Right atrium auricular region (tissue), 2 donors: Measurements from ENCODE around the gene CIB2. TPM values are rescaled to one million over a fixed set of nuclear protein-coding genes. Genes with fewer than 3 reads are reported as not detected.
A peak's percentile ranks its signal among the peaks of the same experiment; 100 is the strongest.

Experiments
- DNase-seq: peaks from one replicate; pipeline ENCODE4 v3.0.0-alpha.2; 2019; ENCODE audit warnings: low spot score
- H3K27ac ChIP-seq, 2 donors: fragments of 200-600 bp; sonication (generic); 1 replicate in 1 of 2; 2 replicates in 1 of 2; pipeline ENCODE4 v1.5.1; 2016 to 2019
- H3K27me3 ChIP-seq, 2 donors: fragments of 200-600 bp; sonication (generic); one replicate each; pipeline versions ENCODE4 v1.5.1 to v1.6.0; 2017 to 2019
- H3K36me3 ChIP-seq: fragments of 200-600 bp; sonication (generic); one replicate; pipeline ENCODE4 v1.5.1; 2016
- H3K4me1 ChIP-seq, 2 donors: fragments of 200-600 bp; sonication (generic); one replicate each; pipeline versions ENCODE4 v1.5.1 to v1.6.0; 2017 to 2019
- H3K4me3 ChIP-seq, 2 donors: fragments of 200-600 bp; sonication (generic); 1 replicate in 1 of 2; 2 replicates in 1 of 2; pipeline ENCODE4 v1.5.1; 2017 to 2019; ENCODE audit warnings: mild to moderate bottlenecking in 1 of 2, moderate library complexity in 1 of 2
- H3K9me3 ChIP-seq, 2 donors: fragments of 200-600 bp; sonication (generic); one replicate each; pipeline ENCODE4 v1.5.1; 2019
- total RNA-seq, 2 donors: library from RNA; depleted of rRNA; stranded (reverse); fragments of >200 nt; gene quantifications; one replicate each; pipeline ENCODE4 v1.1.0, GENCODE V29; 2016
- TF ChIP-seq, protein P1 (sequence below), 2 donors: fragments of 200-600 bp; sonication (generic); IDR thresholded peaks; one replicate each; pipeline ENCODE4 v1.5.1; 2019; ENCODE audit warnings: antibody characterized with exemption in 2 of 2

The CIB2 gene
- total RNA-seq, 2 donors from 2014 or later: 37.2 to 38.6 TPM

DNA sequence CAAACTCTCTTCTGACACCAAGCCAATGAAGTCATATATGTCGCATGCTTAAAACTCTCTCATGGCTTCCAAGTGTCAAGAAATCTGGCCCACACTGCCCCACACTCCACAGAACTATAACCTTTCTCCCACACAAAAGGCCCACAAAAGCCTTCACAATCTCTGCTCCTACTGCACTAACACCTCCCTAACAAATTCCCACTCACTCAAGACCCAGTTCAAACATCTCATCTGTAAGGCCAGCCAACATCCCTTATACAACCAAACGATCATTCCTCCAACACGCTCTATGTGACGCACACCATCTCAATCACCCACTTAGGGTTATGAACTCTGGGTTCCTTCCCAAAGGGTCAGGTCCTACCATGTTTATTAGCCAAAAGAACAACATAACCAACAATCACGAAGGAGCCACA is 67.3 kb downstream of the CIB2 start:
- TF ChIP-seq, protein P1, sequence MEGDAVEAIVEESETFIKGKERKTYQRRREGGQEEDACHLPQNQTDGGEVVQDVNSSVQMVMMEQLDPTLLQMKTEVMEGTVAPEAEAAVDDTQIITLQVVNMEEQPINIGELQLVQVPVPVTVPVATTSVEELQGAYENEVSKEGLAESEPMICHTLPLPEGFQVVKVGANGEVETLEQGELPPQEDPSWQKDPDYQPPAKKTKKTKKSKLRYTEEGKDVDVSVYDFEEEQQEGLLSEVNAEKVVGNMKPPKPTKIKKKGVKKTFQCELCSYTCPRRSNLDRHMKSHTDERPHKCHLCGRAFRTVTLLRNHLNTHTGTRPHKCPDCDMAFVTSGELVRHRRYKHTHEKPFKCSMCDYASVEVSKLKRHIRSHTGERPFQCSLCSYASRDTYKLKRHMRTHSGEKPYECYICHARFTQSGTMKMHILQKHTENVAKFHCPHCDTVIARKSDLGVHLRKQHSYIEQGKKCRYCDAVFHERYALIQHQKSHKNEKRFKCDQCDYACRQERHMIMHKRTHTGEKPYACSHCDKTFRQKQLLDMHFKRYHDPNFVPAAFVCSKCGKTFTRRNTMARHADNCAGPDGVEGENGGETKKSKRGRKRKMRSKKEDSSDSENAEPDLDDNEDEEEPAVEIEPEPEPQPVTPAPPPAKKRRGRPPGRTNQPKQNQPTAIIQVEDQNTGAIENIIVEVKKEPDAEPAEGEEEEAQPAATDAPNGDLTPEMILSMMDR (IDR thresholded peaks at IDR 0.05): no peak
- H3K36me3 ChIP-seq: no peaks in the 10 kb centered on the region
- H3K4me3 ChIP-seq: no peak overlapping the region
- no peak for DNase-seq
- H3K27me3 ChIP-seq: no peaks in the 10 kb centered on the region
- no peaks in the 10 kb centered on the region for H3K9me3 ChIP-seq
- H3K27ac ChIP-seq: peak overlapping the region; percentile 76 to 88
- peaks cover 0 to 79% of the 10 kb centered on the region in 2 donors for H3K4me1 ChIP-seq

DNA sequence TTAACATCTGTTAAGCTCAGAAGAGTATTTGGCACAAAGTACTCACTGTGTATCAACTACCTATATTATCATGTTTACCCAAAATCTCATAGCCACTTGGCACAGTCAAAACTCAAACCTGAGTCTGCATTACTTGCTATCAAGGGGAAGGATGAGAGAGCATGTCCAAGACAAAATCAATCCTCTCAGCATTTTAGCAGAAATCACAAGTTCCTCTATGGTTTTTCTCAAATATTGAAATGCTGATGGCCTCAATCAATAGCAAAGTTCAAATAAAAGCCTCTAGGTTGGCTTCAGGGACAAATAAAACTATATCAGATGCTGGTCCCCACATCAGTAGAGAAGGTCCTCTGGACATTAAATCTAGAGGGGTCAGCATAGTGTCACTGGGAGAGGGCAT is 68.0 kb downstream of the CIB2 start:
- no peak for DNase-seq
- H3K4me3 ChIP-seq: no peak overlapping the region
- peaks cover 0 to 79% of the 10 kb centered on the region in 2 donors for H3K4me1 ChIP-seq
- no peaks in the 10 kb centered on the region for H3K9me3 ChIP-seq
- H3K27me3 ChIP-seq: no peaks in the 10 kb centered on the region
- H3K27ac ChIP-seq: peak overlapping the region; percentile 76 to 88
- TF ChIP-seq, protein P1 (IDR thresholded peaks at IDR 0.05): no peak
- no peaks in the 10 kb centered on the region for H3K36me3 ChIP-seq

DNA sequence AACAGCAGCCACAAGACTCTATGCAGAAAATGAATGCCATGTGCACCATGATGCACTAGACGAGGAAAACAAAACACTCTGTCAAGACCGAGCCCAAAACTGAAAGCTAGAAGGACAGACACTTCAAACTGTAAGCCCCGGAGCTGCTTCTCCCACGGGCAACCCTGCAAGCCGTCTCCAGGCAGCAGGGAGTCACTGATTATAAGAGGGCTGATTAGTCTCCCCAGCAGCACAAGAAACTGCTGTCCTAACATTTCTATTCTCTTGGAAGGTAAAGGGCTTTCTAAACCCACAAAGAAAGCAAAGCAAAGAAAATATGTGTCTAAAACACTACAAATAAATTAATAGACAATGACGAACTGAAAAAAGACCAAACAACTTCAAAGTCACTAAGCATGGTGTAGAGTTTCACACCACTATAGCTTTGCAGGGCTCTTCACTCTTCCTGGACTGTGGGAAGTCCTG is 69.2 kb downstream of the CIB2 start:
- no peak for DNase-seq

DNA sequence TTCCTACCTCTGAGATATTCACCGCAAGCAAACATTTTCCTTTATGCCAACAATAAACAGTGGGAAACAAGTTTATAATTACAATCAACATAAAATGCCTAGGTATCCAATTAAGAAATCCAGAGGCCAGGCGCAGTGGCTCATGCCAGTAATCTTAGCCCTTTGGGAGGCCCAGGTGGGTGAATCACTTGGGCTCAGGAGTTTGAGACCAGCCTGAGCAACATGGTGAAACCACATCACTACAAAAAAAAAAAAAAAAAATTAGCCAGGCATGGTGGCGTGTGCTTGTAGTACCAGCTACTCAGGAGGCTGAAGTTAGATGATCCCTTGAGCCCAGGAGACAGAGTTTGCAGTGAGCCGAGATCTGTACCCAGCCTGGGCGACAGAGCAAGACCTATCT is 71.0 kb downstream of the CIB2 start:
- Histone ChIP-seq H3K36me3 (no peaks in the 10 kb centered on the region), H3K4me1 (peaks cover 0 to 79% of the 10 kb centered on the region in 2 donors), H3K27ac (no peak overlapping the region), H3K9me3 (no peaks in the 10 kb centered on the region), H3K4me3 (no peak overlapping the region), H3K27me3 (no peaks in the 10 kb centered on the region)
- no peak for DNase-seq
- TF ChIP-seq, protein P1 (IDR thresholded peaks at IDR 0.05): no peak

More for the DNA sequence above, 69.2 kb downstream of the CIB2 start:
- TF ChIP-seq, protein P1 (IDR thresholded peaks at IDR 0.05): no peak
- Histone ChIP-seq H3K36me3 (no peaks in the 10 kb centered on the region), H3K9me3 (no peaks in the 10 kb centered on the region), H3K4me3 (no peak overlapping the region), H3K27me3 (no peaks in the 10 kb centered on the region), H3K4me1 (peaks cover 0 to 79% of the 10 kb centered on the region in 2 donors), H3K27ac (peak overlapping the region; percentile 0 to 29)

DNA sequence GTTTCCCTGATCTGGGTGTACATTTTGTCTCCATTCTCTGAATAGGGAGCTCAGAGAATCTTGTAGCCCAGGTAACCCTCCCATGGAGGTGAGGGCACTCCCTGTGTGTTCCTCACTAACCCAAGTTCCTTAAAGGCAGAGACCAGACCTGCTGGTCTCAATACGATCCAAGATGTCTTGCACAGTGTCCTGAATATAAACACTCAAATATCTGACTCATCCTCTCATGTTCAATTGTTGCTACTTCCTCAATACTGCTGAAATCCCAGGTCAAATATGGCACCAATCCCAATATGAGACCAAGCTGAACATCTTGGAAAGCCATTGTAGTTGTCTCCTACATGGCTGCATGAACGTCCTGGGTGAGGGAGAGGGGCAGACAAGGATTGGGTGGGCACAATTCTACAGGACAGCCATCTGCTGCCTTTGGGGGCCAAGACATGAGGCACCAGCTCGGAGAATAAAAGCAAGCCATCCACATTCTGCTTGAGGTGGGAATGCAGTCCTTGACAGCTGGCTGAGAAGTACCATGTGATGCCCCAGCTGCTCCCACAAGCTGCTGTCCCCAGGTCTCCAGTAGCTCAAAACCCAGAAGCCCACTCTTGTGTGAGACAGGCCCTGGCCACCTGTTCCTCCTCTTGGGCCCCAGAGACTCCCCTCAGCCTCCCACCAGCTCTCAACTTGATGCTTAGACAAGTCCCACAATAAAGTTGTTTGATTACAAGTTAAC is 72.0 kb downstream of the CIB2 start:
- no peaks in the 10 kb centered on the region for H3K36me3 ChIP-seq
- H3K4me1 ChIP-seq: peaks cover 0 to 75% of the 10 kb centered on the region in 2 donors
- H3K9me3 ChIP-seq: no peaks in the 10 kb centered on the region
- TF ChIP-seq, protein P1 (IDR thresholded peaks at IDR 0.05): no peak
- H3K4me3 ChIP-seq: no peak overlapping the region
- no peak for DNase-seq
- peak overlapping the region in 1 of 2 donors; percentile 64 for H3K27ac ChIP-seq
- no peaks in the 10 kb centered on the region for H3K27me3 ChIP-seq
